HL-60/S4 treated with phorbol 12-myristate 13-acetate at 8.2 ng/mL for 4 days and 3 days (cell line): ENCODE data around the gene ALPK3.

ENCODE experiments used
- in situ Hi-C: fragments of 300-500 bp; cut with MboI; formaldehyde crosslinking; loops from 2 replicates; pipeline ENCODE4 v1.15.0; 2022; ENCODE audit warnings: low sequenced_read_pairs

The ALPK3 gene

GRCh38 chr15:84798436-84798946, 18.7 kb upstream of the ALPK3 start:
- in situ Hi-C loops: no loop called here

GRCh38 chr15:84799511-84800187, 17.5 kb upstream of the ALPK3 start:
- in situ Hi-C loops: no loop called here

- in situ Hi-C loops: no loop called here
Observed at GRCh38 chr15:84800365-84800806, 16.8 kb upstream of the ALPK3 start.

GRCh38 chr15:84804005-84804900, 12.9 kb upstream of the ALPK3 start:
- in situ Hi-C loops: no loop called here

- in situ Hi-C loops: no loop called here
Observed at GRCh38 chr15:84805221-84805620, 11.9 kb upstream of the ALPK3 start.

GRCh38 chr15:84807228-84807627, 9.9 kb upstream of the ALPK3 start:
- in situ Hi-C loops: no loop called here

- in situ Hi-C loops: no loop called here
Observed at GRCh38 chr15:84810073-84810840, 6.9 kb upstream of the ALPK3 start.

GRCh38 chr15:84811151-84811550, 6.0 kb upstream of the ALPK3 start:
- in situ Hi-C loops: no loop called here

- in situ Hi-C loops: no loop called here
Observed at GRCh38 chr15:84811828-84812227, 5.3 kb upstream of the ALPK3 start.

GRCh38 chr15:84812842-84813241, 4.3 kb upstream of the ALPK3 start:
- in situ Hi-C loops: no loop called here

- in situ Hi-C loops: no loop called here
Observed at GRCh38 chr15:84813435-84813834, 3.7 kb upstream of the ALPK3 start.

- in situ Hi-C loops: no loop called here
Observed at GRCh38 chr15:84813931-84814330, 3.2 kb upstream of the ALPK3 start.

GRCh38 chr15:84814916-84815315, 2.2 kb upstream of the ALPK3 start:
- in situ Hi-C loops: no loop called here

- in situ Hi-C loops: no loop called here
Observed at GRCh38 chr15:84817466-84818081, 418 bp downstream of the ALPK3 start.

GRCh38 chr15:84818261-84819131, 1.3 kb downstream of the ALPK3 start:
- in situ Hi-C loops: no loop called here

GRCh38 chr15:84819291-84819768, 2.2 kb downstream of the ALPK3 start:
- in situ Hi-C loops: no loop called here

- in situ Hi-C loops: no loop called here
Observed at GRCh38 chr15:84819791-84820190, 2.6 kb downstream of the ALPK3 start.

GRCh38 chr15:84821501-84822021, 4.4 kb downstream of the ALPK3 start:
- in situ Hi-C loops: no loop called here

GRCh38 chr15:84822653-84823281, 5.6 kb downstream of the ALPK3 start:
- in situ Hi-C loops: no loop called here
